Measurements from ENCODE around the gene NAV2.
"Not testable (repeated sequence)": the region's sequence is repeated elsewhere in the genome, so short reads cannot be mapped to it uniquely, and the experiment has no call there.

NAV2 gene

GRCh38 chr11:19985111-19985510 is 272.5 kb downstream of the NAV2 start:
- no peak for DNase-seq

GRCh38 chr11:19987331-19987801 is 274.7 kb downstream of the NAV2 start:
- DNase-seq: no peak

GRCh38 chr11:19988598-19988997 is 276.0 kb downstream of the NAV2 start:
- DNase-seq: no peak

- no peak for DNase-seq
Observed at GRCh38 chr11:19989191-19989590, 276.6 kb downstream of the NAV2 start.

GRCh38 chr11:19992162-19992561 is 279.5 kb downstream of the NAV2 start:
- no peak for DNase-seq

GRCh38 chr11:19992998-19993397 is 280.4 kb downstream of the NAV2 start:
- no peak for DNase-seq

- DNase-seq: no peak
Observed at GRCh38 chr11:19994672-19995071, 282.0 kb downstream of the NAV2 start.

GRCh38 chr11:19995145-19995544 is 282.5 kb downstream of the NAV2 start:
- no peak for DNase-seq

- no peak for DNase-seq
Observed at GRCh38 chr11:19996571-19996970, 283.9 kb downstream of the NAV2 start.

- no peak for DNase-seq
Observed at GRCh38 chr11:20000022-20000350, 287.3 kb downstream of the NAV2 start.

- DNase-seq: no peak
Observed at GRCh38 chr11:20000351-20001134, 287.9 kb downstream of the NAV2 start.

- no peak for DNase-seq
Observed at GRCh38 chr11:20002312-20003216, 289.9 kb downstream of the NAV2 start.

- DNase-seq: no peak
Observed at GRCh38 chr11:20003351-20003750, 290.7 kb downstream of the NAV2 start.

GRCh38 chr11:20004866-20005265 is 292.2 kb downstream of the NAV2 start:
- DNase-seq: no peak

- DNase-seq: no peak
Observed at GRCh38 chr11:20005747-20006146, 293.1 kb downstream of the NAV2 start.

GRCh38 chr11:20006618-20007017 is 294.0 kb downstream of the NAV2 start:
- not testable (repeated sequence) for DNase-seq

GRCh38 chr11:20007386-20007785 is 294.7 kb downstream of the NAV2 start:
- no peak for DNase-seq

- no peak for DNase-seq
Observed at GRCh38 chr11:20008190-20008870, 295.7 kb downstream of the NAV2 start.

GRCh38 chr11:20008871-20009644 is 296.4 kb downstream of the NAV2 start:
- DNase-seq: no peak

GRCh38 chr11:20010156-20010850 is 297.7 kb downstream of the NAV2 start:
- no peak for DNase-seq

GRCh38 chr11:20010851-20011225 is 298.2 kb downstream of the NAV2 start:
- no peak for DNase-seq
